ENCODE data around the gene RHOJ. TPM values are rescaled to one million over a fixed set of nuclear protein-coding genes. Genes with fewer than 3 reads are reported as not detected.
"Not testable (repeated sequence)": the region's sequence is repeated elsewhere in the genome, so short reads cannot be mapped to it uniquely, and the experiment has no call there.

RHOJ gene
- 23.4 TPM for polyA plus RNA-seq (ENCODE audit: insufficient read length)

GRCh38 chr14:63204407-63205043 lies at the start of gene RHOJ:
TSS of gene RHOJ (plus strand) at chr14:63204443. CDS start at chr14:63204870, 427 bp downstream.
- DNase-seq, result peak; percentile 66

GRCh38 chr14:63155511-63156185 lies 48.6 kb upstream of the RHOJ start:
- no peak for DNase-seq

- DNase-seq, result no peak
Measured at GRCh38 chr14:63157195-63157594, 47.0 kb upstream of the RHOJ start.

GRCh38 chr14:63163306-63163705 lies 40.9 kb upstream of the RHOJ start:
- DNase-seq, result no peak

GRCh38 chr14:63164108-63164683 lies 40.0 kb upstream of the RHOJ start:
- no peak for DNase-seq

GRCh38 chr14:63165267-63165666 lies 39.0 kb upstream of the RHOJ start:
- not testable (repeated sequence) for DNase-seq

GRCh38 chr14:63167044-63167443 lies 37.2 kb upstream of the RHOJ start:
- no peak for DNase-seq

GRCh38 chr14:63174760-63175191 lies 29.5 kb upstream of the RHOJ start:
- peak; percentile 48 for DNase-seq

- no peak for DNase-seq
Measured at GRCh38 chr14:63175531-63175930, 28.7 kb upstream of the RHOJ start.

- DNase-seq, result no peak
Measured at GRCh38 chr14:63178912-63179311, 25.3 kb upstream of the RHOJ start.

- DNase-seq, result no peak
Measured at GRCh38 chr14:63179383-63179782, 24.9 kb upstream of the RHOJ start.

GRCh38 chr14:63180011-63180410 lies 24.2 kb upstream of the RHOJ start:
- peak; percentile 44 for DNase-seq

GRCh38 chr14:63182968-63183367 lies 21.3 kb upstream of the RHOJ start:
- no peak for DNase-seq

- DNase-seq, result no peak
Measured at GRCh38 chr14:63186453-63186852, 17.8 kb upstream of the RHOJ start.

- DNase-seq, result no peak
Measured at GRCh38 chr14:63191211-63191610, 13.0 kb upstream of the RHOJ start.

- no peak for DNase-seq
Measured at GRCh38 chr14:63192085-63192484, 12.2 kb upstream of the RHOJ start.

GRCh38 chr14:63193236-63193635 lies 11.0 kb upstream of the RHOJ start:
- DNase-seq, result no peak

- DNase-seq, result no peak
Measured at GRCh38 chr14:63200035-63200740, 4.1 kb upstream of the RHOJ start.

GRCh38 chr14:63200767-63201166 lies 3.5 kb upstream of the RHOJ start:
- DNase-seq, result no peak

GRCh38 chr14:63203015-63203414 lies 1.2 kb upstream of the RHOJ start:
- DNase-seq, result no peak

GRCh38 chr14:63203618-63204406 lies 431 bp upstream of the RHOJ start:
- DNase-seq, result peak; percentile 93

GRCh38 chr14:63205044-63205575 lies 867 bp downstream of the RHOJ start:
- peak; percentile 33 for DNase-seq

Measured in hindlimb muscle (tissue), 1 donor.